Suprapubic skin (tissue), 4 donors: ENCODE measurements around the gene ISG15.

Source experiments
- EP300 ChIP-seq: sonication (generic); formaldehyde crosslinking; IDR thresholded peaks from one replicate; pipeline ENCODE4 v1.6.1; 2017; ENCODE audit warnings: antibody characterized with exemption
- POLR2A ChIP-seq, 2 donors: fragments of 450-650 bp; IDR thresholded peaks; one replicate each; pipeline ENCODE4 v1.6.1; 2017; ENCODE audit warnings: antibody characterized with exemption in 2 of 2, mild to moderate bottlenecking in 2 of 2, moderate library complexity in 2 of 2
- POLR2AphosphoS5 ChIP-seq, 3 donors: sonication (generic); formaldehyde crosslinking; IDR thresholded peaks; one replicate each; pipeline ENCODE4 v1.6.1; 2017; ENCODE audit warnings: antibody characterized with exemption in 3 of 3
- TF ChIP-seq, protein P1 (sequence below), 2 donors: fragments of 200-600 bp in 1 of 2; fragments of 450-650 bp in 1 of 2; sonication (generic) in 1 of 2; IDR thresholded peaks; one replicate each; pipeline ENCODE4 v1.5.1; 2016 to 2019; ENCODE audit warnings: antibody characterized with exemption in 2 of 2, mild to moderate bottlenecking in 1 of 2, moderate library complexity in 1 of 2

DNA sequence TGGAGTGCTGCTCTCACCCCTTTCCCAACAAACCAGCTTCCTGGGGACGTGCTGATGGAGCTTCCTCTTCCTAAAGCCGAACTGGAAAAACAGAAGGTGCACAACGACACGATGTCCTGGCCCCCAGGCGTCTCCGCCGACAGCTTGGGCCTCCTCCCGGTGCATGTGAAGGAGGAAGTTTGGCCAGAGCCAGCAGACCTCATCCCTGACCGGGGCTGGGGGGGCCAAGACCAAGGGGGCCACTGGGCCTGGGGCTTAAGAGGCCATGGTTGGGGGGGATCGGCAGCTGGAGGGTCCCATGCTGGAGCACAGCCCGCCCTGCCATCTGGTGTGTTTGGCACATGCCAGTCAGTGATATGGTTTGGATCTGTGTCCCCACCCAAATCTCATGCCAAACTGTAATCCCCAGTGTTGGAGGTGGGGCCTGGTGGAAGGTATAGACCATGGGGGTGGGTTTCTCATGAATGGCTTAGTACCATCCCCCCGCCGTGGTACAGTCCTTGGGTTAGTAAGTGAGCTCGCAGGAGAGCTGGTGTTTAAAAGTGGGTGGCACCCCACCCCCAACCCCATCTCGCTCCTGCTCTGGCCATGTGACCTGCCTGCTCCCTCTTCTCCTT, 19.8 kb upstream of the ISG15 start:
- TF ChIP-seq, protein P1, sequence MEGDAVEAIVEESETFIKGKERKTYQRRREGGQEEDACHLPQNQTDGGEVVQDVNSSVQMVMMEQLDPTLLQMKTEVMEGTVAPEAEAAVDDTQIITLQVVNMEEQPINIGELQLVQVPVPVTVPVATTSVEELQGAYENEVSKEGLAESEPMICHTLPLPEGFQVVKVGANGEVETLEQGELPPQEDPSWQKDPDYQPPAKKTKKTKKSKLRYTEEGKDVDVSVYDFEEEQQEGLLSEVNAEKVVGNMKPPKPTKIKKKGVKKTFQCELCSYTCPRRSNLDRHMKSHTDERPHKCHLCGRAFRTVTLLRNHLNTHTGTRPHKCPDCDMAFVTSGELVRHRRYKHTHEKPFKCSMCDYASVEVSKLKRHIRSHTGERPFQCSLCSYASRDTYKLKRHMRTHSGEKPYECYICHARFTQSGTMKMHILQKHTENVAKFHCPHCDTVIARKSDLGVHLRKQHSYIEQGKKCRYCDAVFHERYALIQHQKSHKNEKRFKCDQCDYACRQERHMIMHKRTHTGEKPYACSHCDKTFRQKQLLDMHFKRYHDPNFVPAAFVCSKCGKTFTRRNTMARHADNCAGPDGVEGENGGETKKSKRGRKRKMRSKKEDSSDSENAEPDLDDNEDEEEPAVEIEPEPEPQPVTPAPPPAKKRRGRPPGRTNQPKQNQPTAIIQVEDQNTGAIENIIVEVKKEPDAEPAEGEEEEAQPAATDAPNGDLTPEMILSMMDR (IDR thresholded peaks at IDR 0.05), result no peak
- TF ChIP-seq POLR2A (IDR thresholded peaks at IDR 0.05) (no peak), EP300 (no peak), POLR2AphosphoS5 (IDR thresholded peaks at IDR 0.05) (no peak)
